Measurements from ENCODE around the gene CUL3.
"Not testable (repeated sequence)": the region's sequence is repeated elsewhere in the genome, so short reads cannot be mapped to it uniquely, and the experiment has no call there.

DNA sequence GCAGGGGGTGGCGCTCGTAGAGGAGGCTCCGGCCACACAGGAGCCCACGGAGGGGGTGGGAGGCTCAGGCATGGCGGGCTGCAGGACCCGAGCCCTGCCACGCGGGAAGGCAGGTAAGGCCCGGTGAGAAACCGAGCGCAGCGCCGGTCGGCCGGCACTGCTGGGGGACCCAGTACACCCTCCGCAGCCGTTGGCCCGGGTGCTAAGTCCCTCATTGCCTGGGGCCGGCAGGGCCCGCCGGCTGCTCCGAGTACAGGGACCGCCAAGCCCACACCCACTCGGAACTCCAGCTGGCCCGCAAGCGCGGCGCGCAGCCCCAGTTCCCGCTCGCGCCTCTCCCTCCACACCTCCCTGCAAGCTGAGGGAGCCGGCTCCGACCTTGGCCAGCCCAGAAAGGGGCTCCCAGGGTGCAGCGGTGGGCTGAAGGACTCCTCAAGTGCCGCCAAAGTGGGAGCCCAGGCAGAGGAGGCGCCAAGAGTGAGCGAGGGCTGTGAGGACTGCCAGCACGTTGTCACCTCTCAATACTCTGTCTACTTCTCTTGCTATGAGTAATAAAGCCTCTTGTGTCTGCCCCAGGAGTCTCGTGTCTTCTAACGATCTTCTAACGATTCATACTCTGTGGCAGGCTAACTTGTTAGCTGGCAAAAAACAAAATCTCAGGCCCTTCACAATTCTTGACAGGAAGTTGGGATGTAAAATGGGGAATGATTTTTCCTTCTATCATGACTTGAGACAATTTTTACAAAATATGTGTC, 18.8 kb upstream of the CUL3 start:
- TF ChIP-seq, protein P1, sequence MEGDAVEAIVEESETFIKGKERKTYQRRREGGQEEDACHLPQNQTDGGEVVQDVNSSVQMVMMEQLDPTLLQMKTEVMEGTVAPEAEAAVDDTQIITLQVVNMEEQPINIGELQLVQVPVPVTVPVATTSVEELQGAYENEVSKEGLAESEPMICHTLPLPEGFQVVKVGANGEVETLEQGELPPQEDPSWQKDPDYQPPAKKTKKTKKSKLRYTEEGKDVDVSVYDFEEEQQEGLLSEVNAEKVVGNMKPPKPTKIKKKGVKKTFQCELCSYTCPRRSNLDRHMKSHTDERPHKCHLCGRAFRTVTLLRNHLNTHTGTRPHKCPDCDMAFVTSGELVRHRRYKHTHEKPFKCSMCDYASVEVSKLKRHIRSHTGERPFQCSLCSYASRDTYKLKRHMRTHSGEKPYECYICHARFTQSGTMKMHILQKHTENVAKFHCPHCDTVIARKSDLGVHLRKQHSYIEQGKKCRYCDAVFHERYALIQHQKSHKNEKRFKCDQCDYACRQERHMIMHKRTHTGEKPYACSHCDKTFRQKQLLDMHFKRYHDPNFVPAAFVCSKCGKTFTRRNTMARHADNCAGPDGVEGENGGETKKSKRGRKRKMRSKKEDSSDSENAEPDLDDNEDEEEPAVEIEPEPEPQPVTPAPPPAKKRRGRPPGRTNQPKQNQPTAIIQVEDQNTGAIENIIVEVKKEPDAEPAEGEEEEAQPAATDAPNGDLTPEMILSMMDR (IDR thresholded peaks at IDR 0.05; ENCODE audit: insufficient read depth, low read length, poor library complexity, severe bottlenecking) = not testable (repeated sequence)
- not testable (repeated sequence) for TF ChIP-seq EZH2phosphoT487 (conservative IDR thresholded peaks at IDR 0.05; ENCODE audit: low read length)
